ENCODE data around the gene PRTG. TPM values are rescaled to one million over a fixed set of nuclear protein-coding genes. Genes with fewer than 3 reads are reported as not detected.
"Not testable (repeated sequence)": the region's sequence is repeated elsewhere in the genome, so short reads cannot be mapped to it uniquely, and the experiment has no call there.

The PRTG gene
- total RNA-seq, 1 donor = 4.7 TPM

GRCh38 chr15:55764398-55764797, 21.4 kb upstream of the PRTG start:
- no peaks in the 10 kb centered on the region for H3K4me1 ChIP-seq (ENCODE audit: insufficient read depth, low read length)
- no peak overlapping the region for H2AFZ ChIP-seq (ENCODE audit: low read length)
- H3K9me3 ChIP-seq (ENCODE audit: low read depth, low read length) = no peaks in the 10 kb centered on the region
- H4K20me1 ChIP-seq (ENCODE audit: insufficient read depth, low read length) = no peaks in the 10 kb centered on the region
- no peak overlapping the region for H3K4me3 ChIP-seq (ENCODE audit: insufficient read depth, low read length)
- DNase-seq (ENCODE audit: insufficient read length, low spot score, missing footprints) = no peak
- H3K4me2 ChIP-seq (ENCODE audit: insufficient read depth, low read length) = no peak overlapping the region
- H3K36me3 ChIP-seq (ENCODE audit: insufficient read depth, low read length) = no peaks in the 10 kb centered on the region
- no peak for TF ChIP-seq CTCF (IDR thresholded peaks at IDR 0.05; ENCODE audit: extremely low read depth, low read depth, low read length)
- H3K27ac ChIP-seq (ENCODE audit: low read depth, low read length) = no peak overlapping the region
- H3K27me3 ChIP-seq (ENCODE audit: insufficient read depth, low read length) = no peaks in the 10 kb centered on the region
- H3K79me2 ChIP-seq (ENCODE audit: insufficient read depth, low read length) = no peaks in the 10 kb centered on the region

GRCh38 chr15:55758580-55758986, 15.6 kb upstream of the PRTG start:
- Histone ChIP-seq H3K4me2 (ENCODE audit: insufficient read depth, low read length) (no peak overlapping the region), H3K36me3 (ENCODE audit: insufficient read depth, low read length) (no peaks in the 10 kb centered on the region), H3K79me2 (ENCODE audit: insufficient read depth, low read length) (no peaks in the 10 kb centered on the region), H2AFZ (ENCODE audit: low read length) (peak overlapping the region; percentile 41), H3K27me3 (ENCODE audit: insufficient read depth, low read length) (no peaks in the 10 kb centered on the region), H3K9me3 (ENCODE audit: low read depth, low read length) (no peaks in the 10 kb centered on the region), H4K20me1 (ENCODE audit: insufficient read depth, low read length) (no peaks in the 10 kb centered on the region), H3K4me3 (ENCODE audit: insufficient read depth, low read length) (no peak overlapping the region), H3K27ac (ENCODE audit: low read depth, low read length) (no peak overlapping the region), H3K4me1 (ENCODE audit: insufficient read depth, low read length) (no peaks in the 10 kb centered on the region)
- TF ChIP-seq CTCF (IDR thresholded peaks at IDR 0.05; ENCODE audit: extremely low read depth, low read depth, low read length) = no peak
- no peak for DNase-seq (ENCODE audit: insufficient read length, low spot score, missing footprints)

DNA sequence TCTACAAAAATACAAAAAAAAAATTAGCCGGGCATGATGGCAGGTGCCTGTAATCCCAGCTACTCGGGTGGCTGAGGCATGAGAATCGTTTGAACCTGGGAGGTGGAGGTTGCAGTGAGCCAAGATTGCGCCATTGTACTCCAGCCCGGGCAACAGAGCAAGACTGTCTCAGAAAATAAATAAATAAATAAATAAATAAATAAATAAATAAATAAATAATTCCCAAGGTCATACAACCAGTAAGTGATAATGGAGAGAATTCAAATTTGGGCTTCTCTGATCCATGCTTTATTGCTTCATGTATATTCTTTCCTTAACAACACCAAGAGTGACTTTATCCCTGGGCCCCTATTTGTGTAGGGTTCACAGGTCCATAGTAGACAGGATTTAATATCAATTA, 10.5 kb upstream of the PRTG start:
- H3K4me1 ChIP-seq (ENCODE audit: insufficient read depth, low read length); H3K4me2 ChIP-seq (ENCODE audit: insufficient read depth, low read length); H3K9me3 ChIP-seq (ENCODE audit: low read depth, low read length); H2AFZ ChIP-seq (ENCODE audit: low read length); H3K4me3 ChIP-seq (ENCODE audit: insufficient read depth, low read length); DNase-seq (ENCODE audit: insufficient read length, low spot score, missing footprints); H3K27ac ChIP-seq (ENCODE audit: low read depth, low read length); H4K20me1 ChIP-seq (ENCODE audit: insufficient read depth, low read length); H3K27me3 ChIP-seq (ENCODE audit: insufficient read depth, low read length); H3K36me3 ChIP-seq (ENCODE audit: insufficient read depth, low read length); H3K79me2 ChIP-seq (ENCODE audit: insufficient read depth, low read length): not testable (repeated sequence)

DNA sequence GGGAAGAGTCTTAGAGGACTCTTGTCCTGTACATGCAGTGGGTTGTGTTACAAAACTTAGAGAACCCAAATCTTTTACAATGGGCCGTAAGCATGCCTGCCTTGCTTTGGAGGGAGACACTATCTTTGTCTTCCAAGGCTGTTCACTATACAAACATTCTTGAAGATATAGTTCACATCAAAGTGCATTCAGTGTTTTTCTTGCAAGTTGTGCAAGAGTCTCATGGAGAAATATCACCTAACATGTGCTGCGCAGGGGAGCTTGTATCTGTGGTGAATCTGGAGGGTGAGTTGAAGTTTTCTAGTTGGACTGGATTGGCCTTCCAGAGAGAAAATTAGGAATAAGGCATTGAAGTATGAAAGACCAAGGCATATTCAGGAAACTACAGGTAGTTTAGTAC, 7.8 kb upstream of the PRTG start:
- TF ChIP-seq CTCF (IDR thresholded peaks at IDR 0.05; ENCODE audit: extremely low read depth, low read depth, low read length) = no peak
- no peak for DNase-seq (ENCODE audit: insufficient read length, low spot score, missing footprints)
- peaks cover 2% of the 10 kb centered on the region for H3K27me3 ChIP-seq (ENCODE audit: insufficient read depth, low read length)

More for the DNA sequence above, 7.8 kb upstream of the PRTG start:
- H4K20me1 ChIP-seq (ENCODE audit: insufficient read depth, low read length) = no peaks in the 10 kb centered on the region
- no peak overlapping the region for H3K27ac ChIP-seq (ENCODE audit: low read depth, low read length)
- no peak overlapping the region for H3K4me3 ChIP-seq (ENCODE audit: insufficient read depth, low read length)
- H3K36me3 ChIP-seq (ENCODE audit: insufficient read depth, low read length) = no peaks in the 10 kb centered on the region
- no peaks in the 10 kb centered on the region for H3K9me3 ChIP-seq (ENCODE audit: low read depth, low read length)
- H3K4me2 ChIP-seq (ENCODE audit: insufficient read depth, low read length) = no peak overlapping the region
- no peak overlapping the region for H2AFZ ChIP-seq (ENCODE audit: low read length)
- H3K79me2 ChIP-seq (ENCODE audit: insufficient read depth, low read length) = no peaks in the 10 kb centered on the region
- H3K4me1 ChIP-seq (ENCODE audit: insufficient read depth, low read length) = no peaks in the 10 kb centered on the region
